HepG2 (cell line): ENCODE data around the gene MRNIP. TPM values are rescaled to one million over a fixed set of nuclear protein-coding genes. Genes with fewer than 3 reads are reported as not detected.
A peak's percentile ranks its signal among the peaks of the same experiment; 100 is the strongest.

Source experiments
- GMEB1 ChIP-seq: sonication (generic); formaldehyde crosslinking; IDR thresholded peaks from 2 replicates; pipeline ENCODE4 v1.5.1; 2020; ENCODE audit warnings: missing genetic modification reagents, mild to moderate bottlenecking, borderline replicate concordance
- PRDM15 ChIP-seq: sonication (generic); formaldehyde crosslinking; IDR thresholded peaks from 2 replicates; pipeline ENCODE4 v1.4.0; 2020; ENCODE audit warnings: missing genetic modification reagents
- RERE ChIP-seq: IDR thresholded peaks from 2 replicates; pipeline ENCODE4 v1.6.1; 2016; ENCODE audit warnings: low read depth, missing genetic modification reagents, missing compliant biosample characterization
- TBX2 ChIP-seq: sonication (generic); formaldehyde crosslinking; IDR thresholded peaks from 2 replicates; pipeline ENCODE4 v1.5.0; 2020; ENCODE audit warnings: missing genetic modification reagents, mild to moderate bottlenecking, borderline replicate concordance
- TCF7L2 ChIP-seq: IDR thresholded peaks from 2 replicates; pipeline ENCODE4 v1.6.1; 2011; ENCODE audit warnings: mild to moderate bottlenecking, low read depth, low read length, moderate library complexity
- ZKSCAN1 ChIP-seq: fragments of 150-350 bp; IDR thresholded peaks from 2 replicates; pipeline ENCODE4 v1.6.1; 2014; ENCODE audit warnings: low read length
- ZNF543 ChIP-seq: sonication (generic); formaldehyde crosslinking; IDR thresholded peaks from 2 replicates; pipeline ENCODE4 v1.4.0; 2020; ENCODE audit warnings: mild to moderate bottlenecking, missing genetic modification reagents
- ZNF563 ChIP-seq: sonication (generic); formaldehyde crosslinking; IDR thresholded peaks from 2 replicates; pipeline ENCODE4 v1.8.0; 2022; ENCODE audit warnings: mild to moderate bottlenecking, moderate library complexity, missing genetic modification reagents
- ZNF646 ChIP-seq: sonication (generic); formaldehyde crosslinking; IDR thresholded peaks from 2 replicates; pipeline ENCODE4 v1.9.0; 2021; ENCODE audit warnings: mild to moderate bottlenecking, missing genetic modification reagents
- polyA plus RNA-seq, 8 experiments: library from polyadenylated mRNA; depleted of rRNA in 3 of 8; stranded (reverse) in 7 of 8; unstranded in 1 of 8; fragments of >200 nt; fragmentation: Illumina TruSeq in 4 of 8; extraction: Trizol in 4 of 8; gene quantifications; 2 replicates each; pipeline versions ENCODE4 v1.2.1 to v1.2.3, GENCODE V29; 2011 to 2016; ENCODE audit warnings: low read depth in 4 of 8, missing spikeins in 1 of 8, mixed read lengths in 1 of 8; ENCODE audit not compliant: insufficient read depth in 1 of 8
- total RNA-seq, 5 experiments: library from RNA; depleted of rRNA; stranded (reverse); fragments of >200 nt; fragmentation: Illumina TruSeq; extraction: Trizol; gene quantifications; 2 replicates each; pipeline ENCODE4 v1.2.3, GENCODE V29; 2016; ENCODE audit warnings: low read depth in 1 of 5

Gene MRNIP
- total and polyA plus RNA-seq, 2 of the 13 experiments (the other 11 are each of a cell fraction or from before 2014, with no cell fraction given) = 15.5 to 34.1 TPM

- TF ChIP-seq ZNF646 (CRISPR knock-in tag) = no peak
- TF ChIP-seq RERE (CRISPR knock-in tag) = no peak
- TF ChIP-seq TCF7L2 = no peak
- TF ChIP-seq PRDM15 (CRISPR knock-in tag) = peak; percentile 94
- TF ChIP-seq ZKSCAN1 = no peak
- TF ChIP-seq ZNF543 (CRISPR knock-in tag) = peak; percentile 38; the same call in 1 of the 2 replicates
- peak; percentile 53 for TF ChIP-seq GMEB1 (CRISPR knock-in tag)
- TF ChIP-seq TBX2 (CRISPR knock-in tag) = no peak
- TF ChIP-seq ZNF563 (CRISPR knock-in tag) = peak; percentile 13; the same call in 1 of the 2 replicates
These were observed 49.1 kb upstream of the MRNIP start, which contains the start of gene TBC1D9B (continued) for GRCh38 chr5:179907556-179908324.
